Measurements from ENCODE around the gene ARHGAP42. TPM values are rescaled to one million over a fixed set of nuclear protein-coding genes. Genes with fewer than 3 reads are reported as not detected.
"Not testable (repeated sequence)": the region's sequence is repeated elsewhere in the genome, so short reads cannot be mapped to it uniquely, and the experiment has no call there.

The ARHGAP42 gene
- total and polyA plus RNA-seq, 10 donors, result 3.5 to 31.0 (median 19.6) TPM

GRCh38 chr11:100647861-100648260, 39.2 kb upstream of the ARHGAP42 start:
- intact Hi-C loops (cut with DNase I; ENCODE audit: low total_unique reads), result no loop called here
- H3K9me3 ChIP-seq, result peaks cover 0 to 22% (median 3%) of the 10 kb centered on the region in 8 donors
- no peak for DNase-seq
- no peaks in the 10 kb centered on the region for H3K4me1 ChIP-seq
- TF ChIP-seq POLR2A (IDR thresholded peaks at IDR 0.05) (no peak), POLR2AphosphoS5 (IDR thresholded peaks at IDR 0.05) (no peak), CTCF (IDR thresholded peaks at IDR 0.05 in 8 of 11, conservative IDR thresholded peaks at IDR 0.05 in 3 of 11) (no peak)
- 60 to 95% (median 86%) methylated on average over 1 to 4 of the region's 4 CpGs for WGBS, 5 donors
- H3K4me3 ChIP-seq, result no peak overlapping the region
- no peak overlapping the region for H3K27ac ChIP-seq
- H3K27me3 ChIP-seq (replicated peaks in 1 of 7), result no peaks in the 10 kb centered on the region
- H3K36me3 ChIP-seq, result no peaks in the 10 kb centered on the region

- Histone ChIP-seq H3K36me3 (no peaks in the 10 kb centered on the region), H3K27ac (no peak overlapping the region), H3K4me3 (no peak overlapping the region), H3K9me3 (no peaks in the 10 kb centered on the region), H3K4me1 (no peaks in the 10 kb centered on the region), H3K27me3 (replicated peaks in 1 of 7) (no peaks in the 10 kb centered on the region)
- no peak for DNase-seq
- WGBS, 5 donors, result 85 to 95% (median 88%) methylated on average over 1 of the region's 1 CpG
- intact Hi-C loops (cut with DNase I; ENCODE audit: low total_unique reads), result no loop called here
- TF ChIP-seq CTCF (IDR thresholded peaks at IDR 0.05 in 8 of 11, conservative IDR thresholded peaks at IDR 0.05 in 3 of 11) (no peak), POLR2A (IDR thresholded peaks at IDR 0.05) (no peak), POLR2AphosphoS5 (IDR thresholded peaks at IDR 0.05) (no peak)
These were observed 23.5 kb upstream of the ARHGAP42 start for GRCh38 chr11:100663583-100663982.

- Histone ChIP-seq H3K36me3 (no peaks in the 10 kb centered on the region), H3K4me3 (no peak overlapping the region), H3K27me3 (replicated peaks in 1 of 7) (no peaks in the 10 kb centered on the region), H3K9me3 (no peaks in the 10 kb centered on the region), H3K4me1 (no peaks in the 10 kb centered on the region), H3K27ac (no peak overlapping the region)
- TF ChIP-seq CTCF (IDR thresholded peaks at IDR 0.05 in 8 of 11, conservative IDR thresholded peaks at IDR 0.05 in 3 of 11) (no peak), POLR2A (IDR thresholded peaks at IDR 0.05) (no peak), POLR2AphosphoS5 (IDR thresholded peaks at IDR 0.05) (no peak)
- intact Hi-C loops (cut with DNase I; ENCODE audit: low total_unique reads), result no loop called here
- 82 to 90% (median 86%) methylated on average over 4 of the region's 4 CpGs for WGBS, 5 donors
- no peak for DNase-seq
These were observed 23.1 kb upstream of the ARHGAP42 start for GRCh38 chr11:100663996-100664395.

GRCh38 chr11:100666816-100667215, 20.3 kb upstream of the ARHGAP42 start:
- H3K27me3 ChIP-seq (replicated peaks in 1 of 7); H3K4me1 ChIP-seq; H3K4me3 ChIP-seq; DNase-seq; intact Hi-C loops (cut with DNase I; ENCODE audit: low total_unique reads); H3K36me3 ChIP-seq; H3K9me3 ChIP-seq; H3K27ac ChIP-seq: not testable (repeated sequence)
- 89 to 100% (median 95%) methylated on average over 3 of the region's 3 CpGs for WGBS, 5 donors

- H3K9me3 ChIP-seq, result no peaks in the 10 kb centered on the region
- no peaks in the 10 kb centered on the region for H3K36me3 ChIP-seq
- WGBS, 5 donors, result 70 to 80% (median 79%) methylated on average over 6 of the region's 6 CpGs
- no peak for DNase-seq
- intact Hi-C loops (cut with DNase I; ENCODE audit: low total_unique reads), result no loop called here
- no peaks in the 10 kb centered on the region for H3K27me3 ChIP-seq (replicated peaks in 1 of 7)
- no peaks in the 10 kb centered on the region for H3K4me1 ChIP-seq
- H3K4me3 ChIP-seq, result no peak overlapping the region
- TF ChIP-seq POLR2AphosphoS5 (IDR thresholded peaks at IDR 0.05), result no peak
- TF ChIP-seq POLR2A (IDR thresholded peaks at IDR 0.05), result no peak
- no peak for TF ChIP-seq CTCF (IDR thresholded peaks at IDR 0.05 in 8 of 11, conservative IDR thresholded peaks at IDR 0.05 in 3 of 11)
- no peak overlapping the region for H3K27ac ChIP-seq
These were observed 19.6 kb upstream of the ARHGAP42 start for GRCh38 chr11:100667449-100667848.

Measured in spleen (tissue), 11 donors.